HepG2 (cell line): ENCODE measurements around the gene COL9A3. TPM values are rescaled to one million over a fixed set of nuclear protein-coding genes. Genes with fewer than 3 reads are reported as not detected.

ENCODE experiments used
- ARID2 ChIP-seq: sonication (generic); formaldehyde crosslinking; IDR thresholded peaks from 2 replicates; pipeline ENCODE4 v1.8.1; 2022; ENCODE audit warnings: mild to moderate bottlenecking, missing genetic modification reagents, borderline replicate concordance
- GLI4 ChIP-seq: sonication (generic); formaldehyde crosslinking; IDR thresholded peaks from 2 replicates; pipeline ENCODE4 v1.5.1; 2020; ENCODE audit warnings: missing genetic modification reagents, mild to moderate bottlenecking, moderate library complexity, borderline replicate concordance
- GTF2F1 ChIP-seq: fragments of 150-350 bp; IDR thresholded peaks from 2 replicates; pipeline ENCODE4 v1.6.1; 2014; ENCODE audit warnings: low read length
- HNRNPUL1 ChIP-seq: fragments of 200-400 bp; formaldehyde crosslinking; IDR thresholded peaks from 2 replicates; pipeline ENCODE4 v1.6.1; 2017; ENCODE audit warnings: low read depth, mild to moderate bottlenecking, low read length, moderate library complexity
- JARID2 ChIP-seq: sonication (generic); formaldehyde crosslinking; IDR thresholded peaks from 2 replicates; pipeline ENCODE4 v1.8.1; 2023; ENCODE audit warnings: missing genetic modification reagents, inconsistent platforms; ENCODE audit not compliant: insufficient replicate concordance
- KMT2B ChIP-seq: IDR thresholded peaks from 2 replicates; pipeline ENCODE4 v1.6.1; 2016; ENCODE audit warnings: missing genetic modification reagents, missing compliant biosample characterization
- MED8 ChIP-seq: sonication (generic); formaldehyde crosslinking; IDR thresholded peaks from 2 replicates; pipeline ENCODE4 v1.8.1; 2023; ENCODE audit warnings: mild to moderate bottlenecking, missing genetic modification reagents; ENCODE audit not compliant: insufficient replicate concordance
- SAP130 ChIP-seq: IDR thresholded peaks from 2 replicates; pipeline ENCODE4 v1.6.1; 2016; ENCODE audit warnings: low read depth
- SMAD3 ChIP-seq: sonication (generic); formaldehyde crosslinking; IDR thresholded peaks from 2 replicates; pipeline ENCODE4 v1.4.0; 2020; ENCODE audit warnings: missing genetic modification reagents
- SRF ChIP-seq: IDR thresholded peaks from 2 replicates; pipeline ENCODE4 v1.6.1; 2011; ENCODE audit warnings: mild to moderate bottlenecking, low read depth, low read length, moderate library complexity
- SSRP1 ChIP-seq: IDR thresholded peaks from 2 replicates; pipeline ENCODE4 v1.6.1; 2016; ENCODE audit warnings: control low read depth
- TAF15 ChIP-seq: fragments of 200-400 bp; formaldehyde crosslinking; IDR thresholded peaks from one replicate; pipeline ENCODE4 v1.6.1; 2018; ENCODE audit warnings: mild to moderate bottlenecking, low read depth, low read length; ENCODE audit not compliant: poor library complexity, severe bottlenecking
- UBTF ChIP-seq: sonication (generic); formaldehyde crosslinking; IDR thresholded peaks from 2 replicates; pipeline ENCODE4 v1.4.0; 2020; ENCODE audit warnings: mild to moderate bottlenecking, missing genetic modification reagents
- ZBTB44 ChIP-seq: sonication (generic); formaldehyde crosslinking; IDR thresholded peaks from 2 replicates; pipeline ENCODE4 v1.4.0; 2020; ENCODE audit warnings: missing genetic modification reagents
- ZFAT ChIP-seq: sonication (generic); formaldehyde crosslinking; conservative IDR thresholded peaks from 2 replicates; pipeline ENCODE4 v1.8.1; 2023; ENCODE audit warnings: missing genetic modification reagents, inconsistent platforms
- ZFP62 ChIP-seq: sonication (generic); formaldehyde crosslinking; IDR thresholded peaks from 2 replicates; pipeline ENCODE4 v1.4.0; 2020; ENCODE audit warnings: missing genetic modification reagents
- ZNF354B ChIP-seq: sonication (generic); formaldehyde crosslinking; IDR thresholded peaks from 2 replicates; pipeline ENCODE4 v1.8.0; 2022; ENCODE audit warnings: mild to moderate bottlenecking, missing genetic modification reagents
- ZNF496 ChIP-seq: sonication (generic); formaldehyde crosslinking; IDR thresholded peaks from 2 replicates; pipeline ENCODE4 v1.8.1; 2023; ENCODE audit warnings: mild to moderate bottlenecking, moderate library complexity, missing genetic modification reagents; ENCODE audit not compliant: insufficient replicate concordance
- ZNF567 ChIP-seq: sonication (generic); formaldehyde crosslinking; IDR thresholded peaks from 2 replicates; pipeline ENCODE4 v1.8.1; 2023; ENCODE audit warnings: mild to moderate bottlenecking, missing genetic modification reagents, borderline replicate concordance
- ZNF747 ChIP-seq: sonication (generic); formaldehyde crosslinking; IDR thresholded peaks from 2 replicates; pipeline ENCODE4 v1.8.1; 2023; ENCODE audit warnings: missing genetic modification reagents, mild to moderate bottlenecking, borderline replicate concordance
- ZNF883 ChIP-seq: sonication (generic); formaldehyde crosslinking; IDR thresholded peaks from 2 replicates; pipeline ENCODE4 v1.5.1; 2020; ENCODE audit warnings: mild to moderate bottlenecking, missing genetic modification reagents; ENCODE audit errors: not compliant biosample characterization
- polyA plus RNA-seq, 8 experiments: library from polyadenylated mRNA; depleted of rRNA in 3 of 8; stranded (reverse) in 7 of 8; unstranded in 1 of 8; fragments of >200 nt; fragmentation: Illumina TruSeq in 4 of 8; extraction: Trizol in 4 of 8; gene quantifications; 2 replicates each; pipeline versions ENCODE4 v1.2.1 to v1.2.3, GENCODE V29; 2011 to 2016; ENCODE audit warnings: low read depth in 4 of 8, missing spikeins in 1 of 8, mixed read lengths in 1 of 8; ENCODE audit not compliant: insufficient read depth in 1 of 8
- total RNA-seq, 5 experiments: library from RNA; depleted of rRNA; stranded (reverse); fragments of >200 nt; fragmentation: Illumina TruSeq; extraction: Trizol; gene quantifications; 2 replicates each; pipeline ENCODE4 v1.2.3, GENCODE V29; 2016; ENCODE audit warnings: low read depth in 1 of 5
- TF ChIP-seq, protein P1 (sequence below): sonication (generic); formaldehyde crosslinking; IDR thresholded peaks from 2 replicates; pipeline ENCODE4 v1.5.0; 2020; ENCODE audit warnings: mild to moderate bottlenecking, missing genetic modification reagents

COL9A3 gene
- total and polyA plus RNA-seq, 2 of the 13 experiments (the other 11 are each of a cell fraction or from before 2014, with no cell fraction given), result 155 to 204 TPM

- TF ChIP-seq ZBTB44 (CRISPR knock-in tag) (no peak), MED8 (CRISPR knock-in tag) (peak; percentile 52), ZNF567 (CRISPR knock-in tag) (0 out of 2 replicates have a peak, but pooled peaks have one; percentile 43), GTF2F1 (peak; percentile 40; the same call in 1 of the 2 replicates), SMAD3 (CRISPR knock-in tag) (no peak), ZFP62 (CRISPR knock-in tag) (no peak), ZNF883 (CRISPR knock-in tag) (no peak), ZFAT (no peak), SSRP1 (CRISPR knock-in tag) (no peak), JARID2 (peak; percentile 24), GLI4 (no peak), ZNF747 (CRISPR knock-in tag) (no peak; the same call in 1 of the 2 replicates), KMT2B (CRISPR knock-in tag) (no peak; the same call in 1 of the 2 replicates), SAP130 (CRISPR knock-in tag) (peak; percentile 96), ZNF496 (CRISPR knock-in tag) (no peak), UBTF (CRISPR knock-in tag) (peak; percentile 41), SRF (peak; percentile 37; the same call in 1 of the 2 replicates), TAF15 (peak; percentile 89), ZNF354B (CRISPR knock-in tag) (peak; percentile 82; the same call in 1 of the 2 replicates), ARID2 (CRISPR knock-in tag) (no peak; the same call in 1 of the 2 replicates), HNRNPUL1 (no peak)
- TF ChIP-seq, protein P1, sequence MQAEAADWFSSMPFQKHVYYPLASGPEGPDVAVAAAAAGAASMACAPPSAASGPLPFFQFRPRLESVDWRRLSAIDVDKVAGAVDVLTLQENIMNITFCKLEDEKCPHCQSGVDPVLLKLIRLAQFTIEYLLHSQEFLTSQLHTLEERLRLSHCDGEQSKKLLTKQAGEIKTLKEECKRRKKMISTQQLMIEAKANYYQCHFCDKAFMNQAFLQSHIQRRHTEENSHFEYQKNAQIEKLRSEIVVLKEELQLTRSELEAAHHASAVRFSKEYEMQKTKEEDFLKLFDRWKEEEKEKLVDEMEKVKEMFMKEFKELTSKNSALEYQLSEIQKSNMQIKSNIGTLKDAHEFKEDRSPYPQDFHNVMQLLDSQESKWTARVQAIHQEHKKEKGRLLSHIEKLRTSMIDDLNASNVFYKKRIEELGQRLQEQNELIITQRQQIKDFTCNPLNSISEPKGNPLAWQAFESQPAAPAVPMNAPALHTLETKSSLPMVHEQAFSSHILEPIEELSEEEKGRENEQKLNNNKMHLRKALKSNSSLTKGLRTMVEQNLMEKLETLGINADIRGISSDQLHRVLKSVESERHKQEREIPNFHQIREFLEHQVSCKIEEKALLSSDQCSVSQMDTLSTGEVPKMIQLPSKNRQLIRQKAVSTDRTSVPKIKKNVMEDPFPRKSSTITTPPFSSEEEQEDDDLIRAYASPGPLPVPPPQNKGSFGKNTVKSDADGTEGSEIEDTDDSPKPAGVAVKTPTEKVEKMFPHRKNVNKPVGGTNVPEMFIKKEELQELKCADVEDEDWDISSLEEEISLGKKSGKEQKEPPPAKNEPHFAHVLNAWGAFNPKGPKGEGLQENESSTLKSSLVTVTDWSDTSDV (CRISPR knock-in tag), result peak; percentile 79; the same call in 1 of the 2 replicates
Measured at GRCh38 chr20:62794007-62794724, 22.7 kb upstream of the COL9A3 start (continued).
